Stimulated activated CD4-positive, alpha-beta T cell treated with anti-CD3 and anti-CD28 coated beads, Interleukin-12 subunit alpha, Interleukin-12 subunit beta, amount 100 ng/mL, for 24 hours (primary cell): Measurements from ENCODE around the gene MYOG.

Experiments
- DNase-seq, 2 experiments: peaks; one replicate each; pipeline ENCODE4 v3.0.0-alpha.2; 2020; ENCODE audit warnings: low read depth in 2 of 2

The MYOG gene

GRCh38 chr1:203072002-203072602 lies 13.7 kb downstream of the MYOG start:
- no peak for DNase-seq

GRCh38 chr1:203069030-203069747 lies 16.6 kb downstream of the MYOG start:
- DNase-seq: no peak

- DNase-seq: no peak
Observed at GRCh38 chr1:203066965-203067364, 18.8 kb downstream of the MYOG start.

- no peak for DNase-seq
Observed at GRCh38 chr1:203065986-203066385, 19.8 kb downstream of the MYOG start.

- no peak for DNase-seq
Observed at GRCh38 chr1:203065191-203065590, 20.6 kb downstream of the MYOG start.

- DNase-seq: no peak
Observed at GRCh38 chr1:203063287-203063686, 22.5 kb downstream of the MYOG start.

- DNase-seq: no peak
Observed at GRCh38 chr1:203060115-203060514, 25.7 kb downstream of the MYOG start.

- no peak for DNase-seq
Observed at GRCh38 chr1:203059485-203059884, 26.3 kb downstream of the MYOG start.

- DNase-seq: no peak
Observed at GRCh38 chr1:203058676-203058935, 27.2 kb downstream of the MYOG start.

- no peak for DNase-seq
Observed at GRCh38 chr1:203057911-203058675, 27.7 kb downstream of the MYOG start.

- no peak for DNase-seq
Observed at GRCh38 chr1:203056516-203056915, 29.3 kb downstream of the MYOG start.

GRCh38 chr1:203056012-203056411 lies 29.8 kb downstream of the MYOG start:
- no peak for DNase-seq

GRCh38 chr1:203055161-203055799 lies 30.5 kb downstream of the MYOG start:
- DNase-seq: no peak

GRCh38 chr1:203054642-203055041 lies 31.2 kb downstream of the MYOG start:
- no peak for DNase-seq

- DNase-seq: no peak
Observed at GRCh38 chr1:203054184-203054583, 31.6 kb downstream of the MYOG start.

- DNase-seq: no peak
Observed at GRCh38 chr1:203052601-203053000, 33.2 kb downstream of the MYOG start.

GRCh38 chr1:203051841-203052324 lies 33.9 kb downstream of the MYOG start:
- no peak for DNase-seq

GRCh38 chr1:203050826-203051225 lies 35.0 kb downstream of the MYOG start:
- DNase-seq: no peak

GRCh38 chr1:203049576-203050180 lies 36.1 kb downstream of the MYOG start:
- DNase-seq: no peak

- DNase-seq: no peak
Observed at GRCh38 chr1:203049077-203049476, 36.7 kb downstream of the MYOG start.

GRCh38 chr1:203048555-203049051 lies 37.2 kb downstream of the MYOG start:
- no peak for DNase-seq

- DNase-seq: no peak
Observed at GRCh38 chr1:203048086-203048485, 37.7 kb downstream of the MYOG start.
